SW480 (cell line): ENCODE measurements around the gene GALNT18.

Experiments used
- DNase-seq: peaks from one replicate; pipeline ENCODE4 v3.0.0-alpha.2; 2016; ENCODE audit warnings: low spot score

Gene GALNT18

GRCh38 chr11:11268119-11268518, 353.7 kb downstream of the GALNT18 start:
- DNase-seq: no peak

- DNase-seq: no peak
Measured at GRCh38 chr11:11267312-11267711, 354.5 kb downstream of the GALNT18 start.

GRCh38 chr11:11265994-11266606, 355.7 kb downstream of the GALNT18 start:
- peak; percentile 34 for DNase-seq

DNA sequence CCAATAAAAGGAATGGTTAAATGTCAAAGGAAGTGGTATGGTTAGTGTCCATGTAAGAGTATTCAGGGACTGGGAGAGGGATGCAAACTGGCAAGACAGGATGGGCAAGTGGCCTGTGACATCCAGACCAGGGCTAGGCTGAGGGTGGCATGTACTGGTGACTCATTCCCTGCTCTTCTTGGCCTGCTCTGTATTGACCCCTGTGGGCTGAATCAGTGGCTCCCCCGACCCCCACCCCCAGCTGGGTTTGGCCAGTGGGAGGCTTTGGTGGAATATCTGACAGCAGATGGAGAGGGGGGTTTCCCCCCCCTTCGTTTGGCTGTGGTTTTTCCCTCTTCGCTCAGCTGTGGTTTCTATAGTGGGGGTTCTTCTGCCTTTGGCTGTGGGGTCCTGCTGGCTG, 356.5 kb downstream of the GALNT18 start:
- no peak for DNase-seq

DNA sequence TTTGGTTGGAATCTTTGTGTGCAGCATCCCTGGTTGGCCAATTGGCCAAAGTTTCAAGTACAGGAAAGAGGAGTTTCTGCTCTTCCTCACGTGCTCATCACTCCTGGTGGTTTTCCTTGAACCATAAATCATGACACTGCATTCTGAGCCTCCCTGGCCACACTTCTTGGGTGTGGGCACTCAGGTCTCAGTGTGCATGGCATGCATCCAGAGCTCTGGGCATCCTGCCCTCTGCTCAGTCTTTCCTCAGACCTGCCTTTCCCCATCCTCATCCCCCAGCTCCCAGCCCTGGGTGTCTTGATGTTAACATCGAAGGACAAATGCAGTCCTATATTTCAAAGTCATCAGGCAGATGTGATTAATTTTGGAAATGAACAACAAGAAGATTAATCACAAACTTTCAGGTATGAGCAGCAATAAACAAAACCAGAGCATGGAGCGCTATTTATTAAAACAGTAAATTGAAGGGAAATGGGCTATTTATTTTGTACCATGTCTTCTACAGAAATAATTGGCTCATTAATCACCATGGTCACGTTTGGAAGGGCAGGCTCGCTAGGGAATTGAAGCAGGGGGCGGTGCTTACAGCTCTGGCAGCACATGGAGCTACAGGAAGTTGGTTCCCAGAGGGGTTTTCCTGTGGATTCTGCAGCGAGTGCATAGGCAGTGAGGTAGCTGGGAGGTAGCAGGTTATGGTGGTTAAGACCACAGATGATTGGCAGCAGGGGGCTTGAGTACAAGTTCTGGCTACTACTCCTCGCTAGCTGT, 358.4 kb downstream of the GALNT18 start:
- DNase-seq: no peak

DNA sequence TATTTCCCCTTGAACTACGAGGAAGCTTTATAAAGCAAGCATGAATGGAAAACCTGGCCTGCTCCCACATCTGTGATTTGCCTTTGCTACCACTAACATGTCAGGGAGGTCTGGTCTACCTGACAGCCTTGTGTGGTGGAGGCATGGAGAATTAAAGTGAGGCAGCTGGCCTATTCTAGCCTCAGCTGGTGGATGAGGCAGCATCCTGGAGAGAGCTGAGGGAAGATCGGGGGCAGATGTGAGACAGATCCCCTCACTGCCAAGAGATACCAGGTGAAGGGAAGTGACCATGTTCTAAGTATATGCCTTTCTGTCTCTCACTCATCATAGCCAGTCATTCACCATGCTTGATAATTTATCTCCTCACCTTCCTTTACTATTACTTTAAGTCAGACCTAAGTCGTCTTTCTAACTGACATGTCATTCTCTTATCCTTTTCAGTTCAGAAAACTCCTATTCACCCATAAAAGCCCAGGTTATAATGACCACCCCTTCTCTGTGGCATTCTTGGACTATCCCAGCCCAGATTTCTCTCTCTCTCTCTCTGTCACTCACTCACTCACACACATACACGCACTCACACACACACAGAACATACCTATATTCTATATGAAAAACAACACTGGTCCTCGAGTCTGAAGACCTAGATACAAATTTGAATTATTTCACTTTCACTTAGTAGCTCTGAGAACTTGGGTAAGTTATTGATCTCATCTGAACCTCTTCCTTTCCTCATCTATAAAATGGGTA, 359.5 kb downstream of the GALNT18 start:
- no peak for DNase-seq

DNA sequence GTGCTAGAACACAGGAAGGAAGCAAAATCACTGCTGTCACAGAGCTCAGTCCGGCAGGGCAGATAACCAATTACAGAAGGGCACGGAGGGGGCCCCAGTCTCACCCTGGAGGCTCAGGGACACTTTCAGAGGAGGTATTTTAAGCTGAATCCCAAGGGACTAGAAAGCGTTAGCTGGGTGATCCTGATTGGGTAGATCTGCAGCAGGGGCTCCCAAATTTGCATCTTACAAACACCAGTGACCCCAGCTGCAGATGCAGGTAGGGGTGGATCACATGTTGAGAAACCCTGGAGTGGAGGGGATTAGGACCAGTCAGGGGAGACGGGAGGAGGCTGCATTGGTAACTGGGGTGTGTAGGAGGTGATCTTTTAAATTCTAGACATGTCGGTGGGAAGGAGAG, 360.2 kb downstream of the GALNT18 start:
- no peak for DNase-seq

- DNase-seq: no peak
Measured at GRCh38 chr11:11260903-11261302, 360.9 kb downstream of the GALNT18 start.

GRCh38 chr11:11253995-11254394, 367.8 kb downstream of the GALNT18 start:
- no peak for DNase-seq

GRCh38 chr11:11253497-11253896, 368.3 kb downstream of the GALNT18 start:
- DNase-seq: no peak

DNA sequence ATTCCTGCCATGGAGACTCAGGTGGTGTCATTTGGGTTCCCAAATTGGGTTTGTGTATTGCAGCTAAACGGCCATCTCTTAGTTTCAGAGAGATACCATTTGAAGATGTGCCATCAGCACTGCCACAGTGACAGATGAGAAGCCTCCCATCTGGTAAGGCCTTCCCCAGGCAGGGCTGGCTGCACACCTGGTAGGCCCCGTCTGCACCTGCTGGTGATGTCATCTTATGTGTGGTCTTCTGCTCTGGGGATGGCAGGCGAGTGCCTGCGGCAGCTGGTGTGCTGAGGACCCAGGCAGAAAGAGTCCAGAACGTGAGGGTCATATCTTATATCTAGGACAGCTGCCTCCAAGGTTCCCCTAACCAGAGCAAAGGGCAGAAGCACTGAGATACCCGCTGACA, 369.4 kb downstream of the GALNT18 start:
- DNase-seq: no peak

- no peak for DNase-seq
Measured at GRCh38 chr11:11251394-11251970, 370.3 kb downstream of the GALNT18 start.

GRCh38 chr11:11250470-11250869, 371.3 kb downstream of the GALNT18 start:
- peak; percentile 66 for DNase-seq

GRCh38 chr11:11247576-11247975, 374.2 kb downstream of the GALNT18 start:
- no peak for DNase-seq

DNA sequence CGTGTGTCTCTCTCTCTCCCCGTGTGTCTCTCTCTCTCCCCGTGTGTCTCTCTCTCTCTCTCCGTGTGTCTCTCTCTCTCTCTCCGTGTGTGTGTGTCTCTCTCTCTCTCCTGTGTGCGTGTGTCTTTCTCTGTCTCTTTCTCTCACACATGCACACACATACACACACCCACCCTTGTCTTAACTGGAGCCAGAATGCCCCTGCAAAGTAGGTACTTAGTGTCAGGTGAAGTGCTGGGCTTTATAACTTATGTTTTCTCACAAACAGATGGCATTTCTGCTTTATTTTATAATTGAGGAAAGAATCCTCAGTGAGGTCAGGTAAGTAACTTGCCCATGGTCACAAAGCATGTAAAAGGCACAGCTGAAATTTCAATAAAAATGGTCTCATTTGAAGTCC, 374.7 kb downstream of the GALNT18 start:
- DNase-seq: no peak

DNA sequence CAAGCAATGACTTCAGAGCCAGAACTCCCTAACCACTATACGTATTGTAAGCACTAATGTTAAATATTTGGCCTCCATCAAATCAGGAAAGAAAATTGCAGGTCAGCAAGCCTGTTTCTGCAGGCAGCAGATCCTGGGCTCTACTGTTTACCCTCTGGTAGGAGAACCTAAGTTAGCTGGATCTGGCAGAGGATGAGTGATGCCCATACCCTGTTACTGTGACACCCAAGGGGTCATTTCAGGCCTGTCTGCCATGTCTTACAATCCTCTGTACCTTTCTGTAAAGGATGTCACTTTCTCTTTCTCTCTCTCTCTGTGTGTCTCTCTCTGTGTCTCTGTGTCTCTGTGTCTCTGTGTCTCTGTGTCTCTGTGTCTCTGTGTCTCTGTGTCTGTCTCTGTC, 375.6 kb downstream of the GALNT18 start:
- no peak for DNase-seq

- no peak for DNase-seq
Measured at GRCh38 chr11:11245453-11245852, 376.4 kb downstream of the GALNT18 start.

DNA sequence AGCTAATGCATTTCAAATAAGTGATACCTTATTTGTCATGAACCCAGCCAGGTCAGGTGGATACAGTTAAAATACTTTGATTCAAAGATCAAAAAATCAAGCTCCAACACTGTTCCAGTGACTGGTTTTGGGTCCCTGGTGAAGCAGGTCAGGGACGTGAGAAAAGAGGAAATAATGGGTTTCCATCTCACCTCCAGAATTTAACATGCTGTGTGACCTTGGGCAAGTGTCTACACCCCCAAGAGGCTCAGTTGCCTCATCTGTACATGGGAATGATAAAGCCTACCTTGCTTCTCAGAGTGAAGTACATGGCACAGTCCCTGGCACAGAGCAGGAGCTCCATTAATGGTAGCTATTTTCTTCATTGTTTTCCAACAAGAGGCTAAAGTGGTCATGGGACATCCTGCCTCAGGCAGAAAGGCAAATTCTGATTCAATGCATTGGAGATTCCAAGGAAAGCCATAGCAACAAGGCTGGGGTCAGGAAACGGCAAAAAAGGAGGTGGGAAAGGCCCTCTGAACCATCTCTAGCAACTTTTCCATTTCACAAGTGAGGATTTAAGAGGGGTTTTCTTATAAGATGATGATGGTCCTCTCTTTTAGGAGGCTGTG, 377.2 kb downstream of the GALNT18 start:
- DNase-seq: no peak

GRCh38 chr11:11243590-11244469, 378.0 kb downstream of the GALNT18 start:
- no peak for DNase-seq

DNA sequence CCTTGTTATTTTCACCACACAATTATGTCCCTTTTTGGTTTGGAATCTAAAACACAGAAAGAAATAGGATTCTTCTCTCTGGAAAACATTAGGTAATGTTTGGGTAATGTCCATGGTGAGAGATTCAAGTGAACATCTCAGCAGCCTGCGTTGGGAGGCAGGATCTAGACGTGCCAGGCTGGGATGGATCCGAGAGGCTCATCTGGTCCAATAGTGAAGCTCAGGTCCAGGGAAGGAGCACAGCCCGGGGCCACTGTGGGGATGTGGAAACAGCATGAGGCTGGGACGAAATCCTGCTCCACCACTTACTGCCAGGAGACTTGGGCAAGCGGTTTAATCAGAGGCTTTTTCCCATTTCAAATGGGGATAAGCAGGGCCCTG, 378.6 kb downstream of the GALNT18 start:
- DNase-seq: no peak

- DNase-seq: no peak
Measured at GRCh38 chr11:11241284-11241683, 380.5 kb downstream of the GALNT18 start.
